Panc1 (cell line): ENCODE data around the gene PRKG1. TPM values are rescaled to one million over a fixed set of nuclear protein-coding genes. Genes with fewer than 3 reads are reported as not detected.

Source experiments
- ATAC-seq: fragments of 200-7000 bp; cut with Tn5 transposase; 2 replicates; pipeline ENCODE4 v1.9.1; 2020; ENCODE audit warnings: mild to moderate bottlenecking, moderate library complexity
- BruUV-seq: library from RNA; stranded (reverse); fragments of 400-500 nt; replicated peaks from 2 replicates; lab custom pipeline; 2021; lab: Mats Ljungman, UMichigan
- CTCF ChIA-PET: fragments of 300-600 bp; sonication (Branson Sonifier 250); formaldehyde crosslinking; loops from one replicate; lab custom pipeline; 2022; ENCODE audit warnings: antibody characterized with exemption; lab: Charles Lee
- POLR2A ChIA-PET: fragments of 300-600 bp; sonication (Branson Sonifier 250); formaldehyde crosslinking; loops from one replicate; lab custom pipeline; 2022; ENCODE audit warnings: antibody characterized with exemption; lab: Charles Lee
- DNase-seq: peaks from one replicate; pipeline ENCODE4 v3.0.0-alpha.2; 2010; ENCODE audit warnings: low read depth, low spot score
- H3K27ac ChIP-seq: 2 replicates; pipeline ENCODE4 v1.5.1; 2011; ENCODE audit warnings: mild to moderate bottlenecking, low read length, inconsistent platforms
- H3K27me3 ChIP-seq: fragments of 200-500 bp; sonication (Bioruptor generic); 2 replicates; pipeline ENCODE4 v1.6.0; 2014; ENCODE audit warnings: low read length, inconsistent platforms; ENCODE audit not compliant: control insufficient read depth, insufficient read depth
- H3K36me3 ChIP-seq: fragments of 200-500 bp; sonication (Bioruptor generic); 2 replicates; pipeline ENCODE4 v1.5.1; 2014; ENCODE audit warnings: inconsistent platforms, mild to moderate bottlenecking, low read length, moderate library complexity; ENCODE audit not compliant: control insufficient read depth, insufficient read depth
- H3K4me1 ChIP-seq: 2 replicates; pipeline ENCODE4 v1.5.1; 2011; ENCODE audit warnings: inconsistent platforms, mild to moderate bottlenecking, low read length, moderate library complexity; ENCODE audit not compliant: control insufficient read depth, insufficient read depth
- H3K4me3 ChIP-seq, 2 experiments: 2 replicates each; pipeline ENCODE4 v1.5.1; 2011 to 2012; ENCODE audit warnings: low read depth in 2 of 2, low read length in 2 of 2, mild to moderate bottlenecking in 2 of 2, inconsistent platforms in 1 of 2, moderate library complexity in 1 of 2
- H3K9me3 ChIP-seq: fragments of 200-500 bp; sonication (Bioruptor generic); 2 replicates; pipeline ENCODE4 v1.5.1; 2014; ENCODE audit warnings: low read depth, mild to moderate bottlenecking, inconsistent platforms, low read length, moderate library complexity; ENCODE audit not compliant: control insufficient read depth, insufficient read depth
- CTCF ChIP-seq: fragments of 450-650 bp; IDR thresholded peaks from 2 replicates; pipeline ENCODE4 v1.5.1; 2017; ENCODE audit warnings: mild to moderate bottlenecking
- POLR2AphosphoS5 ChIP-seq: IDR thresholded peaks from 2 replicates; pipeline ENCODE4 v1.6.1; 2012; ENCODE audit warnings: mild to moderate bottlenecking, low read depth, low read length, moderate library complexity
- REST ChIP-seq, 2 experiments: IDR thresholded peaks; 2 replicates each; pipeline ENCODE4 v1.6.1; 2011 to 2012; ENCODE audit warnings: low read depth in 2 of 2, control low read depth in 1 of 2, low read length in 1 of 2, mild to moderate bottlenecking in 1 of 2, moderate library complexity in 1 of 2; ENCODE audit not compliant: insufficient read depth in 1 of 2
- SIN3A ChIP-seq: IDR thresholded peaks from 2 replicates; pipeline ENCODE4 v1.6.1; 2012; ENCODE audit warnings: low read depth, mild to moderate bottlenecking, low read length, moderate library complexity, borderline replicate concordance; ENCODE audit not compliant: insufficient read depth
- TCF7L2 ChIP-seq: IDR thresholded peaks from 2 replicates; pipeline ENCODE4 v1.6.1; 2011; ENCODE audit warnings: mild to moderate bottlenecking, low read depth, low read length, inconsistent platforms
- in situ Hi-C: cut with HindIII; loops from 2 replicates; pipeline ENCODE4 v1.10.0; 2016; ENCODE audit warnings: low sequenced_read_pairs, low pct_unique_long_range_greater_than_20kb
- intact Hi-C: fragments of 100-400 bp; cut with micrococcal nuclease; formaldehyde crosslinking; loops from one replicate; pipeline ENCODE4 v1.10.0; 2022; ENCODE audit not compliant: unreplicated experiment
- total RNA-seq: library from RNA; stranded (reverse); gene quantifications from one replicate; pipeline ENCODE4 v1.2.1, GENCODE V29; 2021; ENCODE audit not compliant: unreplicated experiment

The PRKG1 gene
- total RNA-seq, 1 experiment from 2014 or later: 0.92 TPM

GRCh38 chr10:52221923-52222322, 1147.6 kb downstream of the PRKG1 start:
- no peaks in the 10 kb centered on the region for H3K27me3 ChIP-seq
- DNase-seq (no peak), ATAC-seq (no peak)
- no peak overlapping the region for H3K4me3 ChIP-seq
- no peaks in the 10 kb centered on the region for H3K36me3 ChIP-seq
- no peaks in the 10 kb centered on the region for H3K9me3 ChIP-seq
- peaks cover 2% of the 10 kb centered on the region for H3K4me1 ChIP-seq
- no peak overlapping the region for H3K27ac ChIP-seq
- TF ChIP-seq REST (IDR thresholded peaks at IDR 0.05; ENCODE audit: insufficient read depth in 1 of 2, low read depth in 2 of 2, low read length in 1 of 2) (no peak), SIN3A (no peak), CTCF (no peak), POLR2AphosphoS5 (no peak), TCF7L2 (no peak)
- in situ Hi-C loops (no loop called here), intact Hi-C loops (no loop called here)
- POLR2A ChIA-PET: no interaction called here
- BruUV-seq: no TSS peak
- CTCF ChIA-PET: interaction anchor here (0.6 kb wide), 1 partner anchor 40 kb away, joined by 3 read pairs; no protein-coding TSS in a partner anchor

- Histone ChIP-seq H3K9me3 (no peaks in the 10 kb centered on the region), H3K36me3 (no peaks in the 10 kb centered on the region), H3K4me3 (no peak overlapping the region), H3K27me3 (no peaks in the 10 kb centered on the region), H3K4me1 (no peaks in the 10 kb centered on the region), H3K27ac (no peak overlapping the region)
- no TSS peak for BruUV-seq
- TF ChIP-seq CTCF: no peak
- TF ChIP-seq TCF7L2: no peak
- no peak for TF ChIP-seq SIN3A
- TF ChIP-seq POLR2AphosphoS5: no peak
- TF ChIP-seq REST (IDR thresholded peaks at IDR 0.05; ENCODE audit: insufficient read depth in 1 of 2, low read depth in 2 of 2, low read length in 1 of 2): no peak
- in situ Hi-C loops: no loop called here
- no peak for DNase-seq
- ChIA-PET CTCF (no interaction called here), POLR2A (no interaction called here)
- no peak for ATAC-seq
- intact Hi-C loops: no loop called here
Observed at GRCh38 chr10:52226197-52226847, 1152.0 kb downstream of the PRKG1 start.
